Calu3 (cell line): Measurements from ENCODE around the gene MPZ. TPM values are rescaled to one million over a fixed set of nuclear protein-coding genes. Genes with fewer than 3 reads are reported as not detected.

Source experiments
- total RNA-seq: library from RNA; stranded (reverse); gene quantifications from 2 replicates; pipeline ENCODE4 v1.2.3, GENCODE V29; 2022

Gene MPZ
- total RNA-seq, 1 experiment from 2014 or later, result 0.47 TPM

Other genes with a start within 250 kb of the MPZ start
- 1.7 and 2.9 TPM in 2 replicates for gene ARHGAP30, start 240.1 kb downstream of the MPZ start, total RNA-seq
- 24.9 and 42.4 TPM in 2 replicates for gene NECTIN4, start 220.4 kb downstream of the MPZ start, total RNA-seq
- 5.3 and 7.0 TPM in 2 replicates for gene KLHDC9, start 211.6 kb downstream of the MPZ start, total RNA-seq
- 121 and 129 TPM in 2 replicates for gene PFDN2, start 191.9 kb downstream of the MPZ start, total RNA-seq
- 49.8 and 52.9 TPM in 2 replicates for gene NIT1, start 191.9 kb downstream of the MPZ start, total RNA-seq
- gene DEDD, start 177.3 kb downstream of the MPZ start, total RNA-seq, result 40.4 and 45.7 TPM in 2 replicates
- gene UFC1, start 156.0 kb downstream of the MPZ start, total RNA-seq, result 77.5 and 85.8 TPM in 2 replicates
- gene USP21, start 150.5 kb downstream of the MPZ start, total RNA-seq, result 35.8 and 40.9 TPM in 2 replicates
- gene PPOX, start 143.5 kb downstream of the MPZ start, total RNA-seq, result 25.7 and 27.1 TPM in 2 replicates
- gene B4GALT3, start 132.5 kb downstream of the MPZ start, total RNA-seq, result 51.9 and 59.2 TPM in 2 replicates
- not detected in 2 replicates for gene ADAMTS4, start 110.9 kb downstream of the MPZ start, total RNA-seq
- 91.3 and 98.3 TPM in 2 replicates for gene NDUFS2, start 107.6 kb downstream of the MPZ start, total RNA-seq
- gene FCER1G, start 94.7 kb downstream of the MPZ start, total RNA-seq, result not detected in 2 replicates
- not detected in 2 replicates for gene APOA2, start 86.3 kb downstream of the MPZ start, total RNA-seq
- 14.1 and 15.0 TPM in 2 replicates for gene TOMM40L, start 83.9 kb downstream of the MPZ start, total RNA-seq
- not detected in 2 replicates for gene NR1I3, start 71.8 kb downstream of the MPZ start, total RNA-seq
- not detected in 2 replicates for gene PCP4L1, start 51.2 kb downstream of the MPZ start, total RNA-seq
- gene SDHC, start 4.4 kb upstream of the MPZ start, total RNA-seq, result 242 and 245 TPM in 2 replicates
- not detected in 2 replicates for gene CFAP126, start 57.9 kb upstream of the MPZ start, total RNA-seq
- not detected in 2 replicates for gene FCGR2A, start 195.5 kb upstream of the MPZ start, total RNA-seq
- gene HSPA6, start 214.6 kb upstream of the MPZ start, total RNA-seq, result 1.3 and 1.9 TPM in 2 replicates
- not detected in 2 replicates for gene FCGR3A, start 239.8 kb upstream of the MPZ start, total RNA-seq